HG02884 (cell line): ENCODE measurements around the gene RAB6C.
A peak's percentile ranks its signal among the peaks of the same experiment; 100 is the strongest.
"Not testable (repeated sequence)": the region's sequence is repeated elsewhere in the genome, so short reads cannot be mapped to it uniquely, and the experiment has no call there.

Source experiments
- ATAC-seq: cut with Tn5 transposase; IDR thresholded peaks from one replicate; pipeline ENCODE4 v1.9.1; 2021; ENCODE audit warnings: mild to moderate bottlenecking, moderate library complexity; ENCODE audit not compliant: unreplicated experiment

The RAB6C gene

GRCh38 chr2:129979629-129980155 lies at the start of gene RAB6C:
TSS of gene RAB6C (plus strand) at chr2:129979666. CDS start at chr2:129980116, 450 bp downstream.
- peak; percentile 49 for ATAC-seq

GRCh38 chr2:129930451-129930850 lies 49.0 kb upstream of the RAB6C start:
- ATAC-seq, result no peak

DNA sequence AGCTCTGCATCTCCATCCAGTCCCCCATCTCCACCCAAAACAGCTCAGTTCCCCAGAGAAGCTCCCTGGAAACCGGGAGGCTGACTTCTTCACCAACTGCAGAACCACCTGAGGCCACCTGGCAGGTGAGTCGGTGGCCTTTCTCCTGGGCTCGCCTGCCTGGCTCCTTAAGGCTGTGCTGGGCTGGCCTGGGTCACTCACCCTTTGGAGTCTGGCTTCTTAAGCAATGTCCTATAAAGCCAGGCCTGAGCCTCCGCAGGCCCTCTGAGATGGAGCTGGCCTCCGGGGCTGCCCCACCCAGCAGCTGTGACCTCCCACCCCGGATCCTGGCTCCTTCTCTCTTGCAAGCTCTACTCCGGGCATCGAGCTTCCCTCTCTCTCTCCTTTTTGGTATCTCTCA lies 46.1 kb upstream of the RAB6C start:
- not testable (repeated sequence) for ATAC-seq

GRCh38 chr2:129934044-129934822 lies 45.2 kb upstream of the RAB6C start:
- no peak for ATAC-seq

DNA sequence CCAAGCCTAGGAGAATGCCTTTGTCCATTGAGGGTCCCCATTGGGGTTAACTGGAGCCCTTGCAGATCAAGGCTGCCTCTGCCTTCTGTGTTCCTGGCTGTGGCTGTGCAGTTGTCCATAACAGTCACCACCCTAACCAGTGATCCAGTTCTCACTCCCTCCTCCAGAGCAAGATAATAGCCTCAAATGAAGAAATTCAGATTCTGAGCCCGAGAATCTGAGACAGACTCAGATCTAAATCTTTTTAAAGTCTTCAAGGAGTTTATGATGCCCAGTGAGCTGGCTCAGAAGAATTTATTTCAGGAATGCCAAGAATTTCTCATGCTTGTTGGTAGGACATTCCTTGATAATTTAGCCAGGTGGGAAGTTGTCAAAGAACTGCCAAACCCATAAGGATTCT lies 44.3 kb upstream of the RAB6C start:
- no peak for ATAC-seq

DNA sequence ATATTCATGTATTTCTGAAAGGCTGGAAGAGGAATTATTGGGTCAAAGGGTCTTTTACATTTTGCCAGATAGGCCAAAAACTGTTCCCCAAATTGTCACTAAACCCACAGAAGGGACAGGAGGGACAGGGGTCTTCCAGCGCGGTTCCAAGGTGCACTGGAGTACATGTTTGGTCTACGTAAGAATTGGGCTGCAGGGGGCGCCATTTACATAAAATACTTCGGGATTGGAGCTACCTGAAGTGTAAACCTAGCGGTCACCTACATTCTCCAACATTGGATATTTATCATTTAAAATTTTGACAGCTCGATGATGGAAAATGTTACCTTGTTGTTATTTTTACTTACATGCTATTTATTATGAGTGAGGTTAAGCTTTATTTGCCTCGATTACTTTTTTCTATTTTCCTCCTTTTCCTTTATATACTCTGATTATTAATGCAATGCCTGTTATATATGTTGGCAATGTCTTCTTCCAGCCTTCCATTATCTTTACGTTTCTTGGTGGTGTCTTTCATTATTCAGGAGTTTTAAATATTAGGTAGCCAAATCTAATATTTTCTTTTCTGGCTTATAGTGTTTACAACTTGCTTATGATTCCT lies 43.0 kb upstream of the RAB6C start:
- no peak for ATAC-seq

- ATAC-seq, result not testable (repeated sequence)
These were observed 40.5 kb upstream of the RAB6C start for GRCh38 chr2:129938850-129939471.

GRCh38 chr2:129943456-129943855 lies 36.0 kb upstream of the RAB6C start:
- not testable (repeated sequence) for ATAC-seq

DNA sequence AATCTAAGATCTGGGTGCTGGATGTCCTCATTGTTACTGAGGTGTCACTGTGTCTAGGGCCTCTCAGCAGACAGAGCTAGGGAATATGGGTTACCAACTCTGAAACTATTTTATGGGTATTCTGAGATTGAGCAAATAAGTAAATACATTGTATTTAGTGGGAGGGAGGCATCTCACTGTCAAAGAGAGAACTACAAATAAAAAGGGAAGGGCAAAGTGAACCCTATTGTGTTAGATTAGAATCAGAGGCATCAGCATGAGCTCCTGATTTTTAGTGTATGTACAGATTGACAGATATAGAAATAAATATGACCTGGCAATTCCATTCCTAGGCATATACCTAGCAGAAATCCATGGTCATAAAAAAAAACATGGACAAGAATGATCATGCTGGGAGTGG lies 33.9 kb upstream of the RAB6C start:
- no peak for ATAC-seq

DNA sequence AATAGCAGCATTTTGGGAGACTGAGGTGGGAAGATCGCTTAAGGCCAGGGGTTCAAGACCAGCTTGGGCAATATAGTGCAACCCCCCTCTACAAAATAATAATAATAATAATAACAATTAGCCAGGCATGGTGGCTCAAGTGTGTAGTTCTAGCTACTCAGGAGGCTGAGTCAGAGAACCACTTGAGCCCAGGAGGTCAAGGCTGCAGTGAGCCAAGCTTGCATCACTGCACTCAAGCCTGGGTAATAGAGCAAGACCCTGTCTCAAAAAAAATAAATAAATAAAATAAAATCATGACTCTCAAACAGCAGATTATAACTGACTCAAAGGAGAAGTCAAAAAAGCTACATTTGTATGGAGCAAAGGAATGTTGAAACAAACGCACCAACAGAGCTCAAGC lies 31.8 kb upstream of the RAB6C start:
- ATAC-seq, result not testable (repeated sequence)

DNA sequence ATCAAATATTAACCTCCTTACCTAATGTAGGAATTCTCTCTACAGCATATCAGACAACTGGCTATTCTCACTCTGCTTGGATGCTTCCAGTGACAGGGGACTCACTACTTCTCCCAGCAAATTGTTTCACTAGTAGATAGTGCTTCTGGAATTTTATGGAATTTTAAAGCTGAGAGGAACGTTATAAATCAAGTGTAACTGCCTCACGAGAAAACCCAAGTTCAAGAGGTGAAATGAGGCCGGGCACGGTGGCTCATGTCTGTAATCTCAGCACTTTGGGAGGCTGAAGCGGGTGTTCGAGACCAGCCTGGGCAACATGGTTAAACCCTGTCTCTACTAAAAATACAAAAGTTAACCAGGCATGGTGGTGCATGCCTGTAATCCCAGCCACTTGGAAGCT lies 23.3 kb upstream of the RAB6C start:
- not testable (repeated sequence) for ATAC-seq

DNA sequence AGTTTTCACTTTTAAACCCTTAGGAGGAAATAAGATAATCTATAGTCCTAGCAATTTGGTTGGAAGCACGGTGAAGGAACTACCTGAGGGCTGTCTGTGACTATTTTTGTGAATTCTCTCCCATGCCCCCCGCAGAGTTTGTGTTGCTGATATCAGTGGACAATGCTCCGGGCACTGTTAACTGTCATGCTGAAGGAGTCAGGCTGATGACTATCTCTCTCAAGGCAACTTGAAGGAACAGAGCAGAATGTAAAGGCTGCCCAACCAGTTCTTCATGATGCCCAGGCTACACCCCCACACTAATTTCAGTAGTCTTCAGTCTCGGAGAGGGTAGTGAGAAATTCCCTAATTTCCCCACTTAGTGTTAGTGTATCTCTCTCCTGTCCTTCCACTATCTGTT lies 21.6 kb upstream of the RAB6C start:
- no peak for ATAC-seq

- not testable (repeated sequence) for ATAC-seq
These were observed 20.7 kb upstream of the RAB6C start for GRCh38 chr2:129958736-129959135.

- ATAC-seq, result not testable (repeated sequence)
These were observed 10.9 kb upstream of the RAB6C start for GRCh38 chr2:129968605-129969004.

DNA sequence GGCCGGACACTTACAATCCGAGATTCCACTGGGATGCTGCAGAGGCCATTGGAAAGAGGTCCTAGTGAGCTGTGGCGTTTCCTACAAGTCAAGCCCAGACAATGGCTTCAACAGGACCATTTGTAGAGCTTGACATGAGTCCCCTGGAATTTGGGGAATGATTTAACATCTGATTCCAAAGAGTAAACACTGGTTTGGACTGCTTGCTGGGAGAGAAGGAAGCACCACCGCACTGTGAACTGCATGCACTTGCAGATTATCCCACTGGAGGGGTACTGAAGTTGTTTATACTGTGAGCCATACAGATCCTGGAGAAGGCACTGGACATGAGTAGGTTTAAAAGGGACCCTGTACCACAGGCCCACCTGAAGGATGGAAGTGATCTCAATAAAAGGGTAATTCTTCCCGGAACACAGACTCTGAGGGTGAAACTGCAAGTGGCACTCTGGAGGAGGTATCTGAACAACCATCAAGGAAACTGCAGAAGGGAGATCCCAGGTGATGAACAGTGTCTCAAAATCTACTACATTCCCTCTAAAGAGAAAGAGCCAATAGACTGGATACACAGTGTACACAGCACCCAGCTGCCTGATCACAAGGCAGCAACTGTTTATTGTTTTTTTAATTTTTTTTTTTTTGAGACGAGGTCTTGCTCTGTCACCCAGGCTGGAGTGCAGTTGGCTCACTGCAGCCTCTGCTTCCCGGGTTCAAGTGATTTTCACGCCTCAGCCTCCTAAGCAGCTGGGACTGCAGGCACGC lies 4.3 kb upstream of the RAB6C start:
- ATAC-seq, result no peak

DNA sequence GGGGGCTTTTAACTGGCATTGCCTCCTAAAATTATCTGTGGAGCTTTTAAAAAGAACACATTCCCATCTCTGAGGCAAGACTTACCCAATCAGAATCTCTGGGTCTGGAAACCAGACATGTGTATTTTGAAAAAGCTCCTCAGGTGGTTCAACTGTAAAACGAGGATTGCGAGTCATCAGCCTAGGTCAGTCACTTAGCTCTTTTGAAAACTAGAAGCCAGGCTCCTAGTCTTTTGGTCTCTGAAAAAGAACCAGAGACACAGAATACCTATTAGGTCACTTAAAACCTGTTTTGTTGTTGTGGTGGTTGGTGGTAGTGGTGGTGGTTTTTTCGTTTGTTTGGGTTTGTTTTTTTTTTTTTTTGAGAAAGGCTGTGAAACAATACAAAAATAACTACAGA lies 2.5 kb upstream of the RAB6C start:
- not testable (repeated sequence) for ATAC-seq

DNA sequence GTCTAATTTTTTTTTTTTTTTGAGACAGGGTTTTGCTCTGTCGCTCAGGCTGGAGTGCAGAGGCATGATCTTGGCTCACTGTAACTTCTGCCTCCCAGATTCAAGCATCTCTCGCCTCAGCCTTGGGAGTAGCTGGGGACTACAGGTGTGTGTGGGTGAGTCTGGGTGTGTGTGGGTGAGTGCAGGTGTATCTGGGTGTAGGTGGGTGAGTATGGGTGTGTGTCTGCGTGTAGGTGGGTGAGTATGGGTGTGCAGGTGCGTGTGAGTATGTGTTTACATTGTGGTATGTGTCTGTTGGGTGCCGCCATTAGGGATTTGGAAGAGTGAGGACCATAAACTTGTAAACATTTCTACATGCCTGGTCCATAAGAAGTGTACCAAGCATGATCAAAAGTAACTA lies 1.5 kb upstream of the RAB6C start:
- no peak for ATAC-seq

GRCh38 chr2:129980246-129980645 lies 780 bp downstream of the RAB6C start:
- ATAC-seq, result peak; percentile 69

GRCh38 chr2:129981689-129982088 lies 2.2 kb downstream of the RAB6C start:
- not testable (repeated sequence) for ATAC-seq

DNA sequence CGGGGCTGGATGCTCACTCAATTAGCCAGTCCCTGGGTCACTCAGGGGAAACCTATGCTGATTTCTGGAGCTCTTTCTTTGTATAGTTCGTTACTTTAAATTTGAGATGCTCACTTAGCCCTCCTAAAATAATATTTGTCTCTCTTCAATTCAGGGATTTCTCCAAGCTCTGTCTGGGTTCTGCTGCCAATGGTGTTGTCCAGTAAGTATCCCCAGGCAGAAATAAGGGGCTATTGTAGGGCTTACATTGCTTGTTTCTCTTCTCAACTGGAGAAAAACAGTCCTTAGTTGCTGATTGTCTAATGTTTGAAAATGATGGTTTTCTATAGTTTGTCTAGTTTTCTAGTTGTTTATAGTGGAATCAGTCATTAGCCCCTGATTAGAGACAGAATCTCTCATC lies 5.0 kb downstream of the RAB6C start:
- no peak for ATAC-seq

DNA sequence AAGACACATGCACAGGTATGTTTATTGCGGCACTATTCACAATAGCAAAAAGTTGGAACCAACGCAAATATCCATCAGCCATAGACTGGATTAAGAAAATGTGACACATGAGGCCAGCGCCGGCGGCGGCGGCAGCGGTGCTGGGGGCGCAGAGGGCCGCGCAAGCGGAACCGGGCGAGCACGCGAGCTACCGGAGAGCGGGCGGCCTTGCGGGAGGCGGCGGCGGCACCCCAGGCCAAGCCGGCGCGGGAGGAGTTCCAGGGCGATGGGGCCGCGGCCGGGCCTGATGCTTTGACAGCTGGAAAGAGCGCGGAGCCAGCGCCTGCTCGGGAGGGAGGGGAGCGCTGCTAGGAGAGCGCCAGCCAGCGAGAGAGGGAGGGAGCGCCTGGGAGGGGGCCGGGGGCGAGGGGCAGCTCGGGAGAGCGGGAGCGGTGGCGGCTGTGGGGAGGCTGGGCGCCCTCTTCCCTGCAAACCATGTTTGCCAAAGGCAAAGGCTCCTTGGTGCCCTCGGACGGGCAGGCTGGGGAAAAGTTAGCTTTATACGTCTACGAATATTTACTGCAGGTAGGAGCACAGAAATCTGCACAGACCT lies 13.0 kb downstream of the RAB6C start:
- ATAC-seq, result not testable (repeated sequence)
